Measurements from ENCODE around the gene CHRNA9. TPM values are rescaled to one million over a fixed set of nuclear protein-coding genes. Genes with fewer than 3 reads are reported as not detected.

CHRNA9 gene
- total RNA-seq, 4 donors from 2014 or later: not detected

DNA sequence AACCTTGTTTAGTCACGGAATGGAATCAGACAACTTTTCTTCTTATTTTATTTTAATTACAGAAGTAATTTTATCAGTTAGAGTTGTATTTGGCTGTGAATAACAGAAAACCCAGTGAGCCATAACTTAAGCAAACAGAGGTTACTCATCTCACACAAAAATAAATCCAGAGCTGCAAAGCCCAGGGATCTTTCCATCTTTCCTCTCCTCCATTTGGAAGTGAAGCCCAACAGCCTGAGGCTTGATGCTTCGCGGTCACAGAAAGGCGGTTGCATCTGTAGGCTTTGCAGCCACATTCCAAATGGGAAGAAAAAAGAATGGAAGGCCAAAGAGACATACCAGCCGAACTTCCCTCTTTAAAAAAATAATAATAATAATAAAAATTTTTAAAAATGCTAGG lies 22.6 kb downstream of the CHRNA9 start:
- Histone ChIP-seq H3K9me3 (peaks cover 0 to 5% (median 0%) of the 10 kb centered on the region in 3 donors), H3K4me1 (peaks cover 0 to 4% (median 0%) of the 10 kb centered on the region in 3 donors), H3K4me3 (no peak overlapping the region), H3K27ac (no peak overlapping the region), H3K36me3 (no peaks in the 10 kb centered on the region), H3K27me3 (no peaks in the 10 kb centered on the region)
- intact Hi-C loops (cut with DNase I): no loop called here
- DNase-seq: no peak
- 44 to 46% methylated on average over 5 of the region's 5 CpGs for WGBS, 2 donors
- TF ChIP-seq, protein P1, sequence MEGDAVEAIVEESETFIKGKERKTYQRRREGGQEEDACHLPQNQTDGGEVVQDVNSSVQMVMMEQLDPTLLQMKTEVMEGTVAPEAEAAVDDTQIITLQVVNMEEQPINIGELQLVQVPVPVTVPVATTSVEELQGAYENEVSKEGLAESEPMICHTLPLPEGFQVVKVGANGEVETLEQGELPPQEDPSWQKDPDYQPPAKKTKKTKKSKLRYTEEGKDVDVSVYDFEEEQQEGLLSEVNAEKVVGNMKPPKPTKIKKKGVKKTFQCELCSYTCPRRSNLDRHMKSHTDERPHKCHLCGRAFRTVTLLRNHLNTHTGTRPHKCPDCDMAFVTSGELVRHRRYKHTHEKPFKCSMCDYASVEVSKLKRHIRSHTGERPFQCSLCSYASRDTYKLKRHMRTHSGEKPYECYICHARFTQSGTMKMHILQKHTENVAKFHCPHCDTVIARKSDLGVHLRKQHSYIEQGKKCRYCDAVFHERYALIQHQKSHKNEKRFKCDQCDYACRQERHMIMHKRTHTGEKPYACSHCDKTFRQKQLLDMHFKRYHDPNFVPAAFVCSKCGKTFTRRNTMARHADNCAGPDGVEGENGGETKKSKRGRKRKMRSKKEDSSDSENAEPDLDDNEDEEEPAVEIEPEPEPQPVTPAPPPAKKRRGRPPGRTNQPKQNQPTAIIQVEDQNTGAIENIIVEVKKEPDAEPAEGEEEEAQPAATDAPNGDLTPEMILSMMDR (IDR thresholded peaks at IDR 0.05): no peak
- TF ChIP-seq POLR2A (IDR thresholded peaks at IDR 0.05): no peak

DNA sequence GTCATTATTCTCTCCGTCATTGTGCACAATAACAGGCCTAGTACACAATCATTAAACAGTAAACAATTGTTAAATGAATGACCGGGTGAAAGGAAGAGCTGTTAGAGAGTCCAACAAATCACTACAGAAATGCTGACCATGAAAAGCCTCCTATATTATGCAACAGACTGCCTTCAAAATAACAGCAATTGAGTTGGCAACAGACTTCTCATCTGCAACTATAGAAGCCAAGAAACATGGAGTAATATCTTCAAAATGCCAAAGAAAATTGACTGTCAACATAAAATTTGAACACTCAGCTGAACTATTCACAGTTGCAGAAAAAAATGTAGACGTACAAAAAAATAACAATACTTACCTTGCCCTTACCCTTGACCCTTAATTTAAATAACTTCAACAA lies 26.2 kb downstream of the CHRNA9 start:
- H3K27me3 ChIP-seq: no peaks in the 10 kb centered on the region
- intact Hi-C loops (cut with DNase I): no loop called here
- H3K36me3 ChIP-seq: no peaks in the 10 kb centered on the region
- TF ChIP-seq POLR2A (IDR thresholded peaks at IDR 0.05): no peak
- TF ChIP-seq, protein P1 (IDR thresholded peaks at IDR 0.05): no peak
- H3K4me1 ChIP-seq: peaks cover 0 to 23% (median 4%) of the 10 kb centered on the region in 3 donors
- WGBS, 2 donors: 91 to 96% methylated on average over 3 of the region's 3 CpGs
- H3K9me3 ChIP-seq: peaks cover 0 to 5% (median 0%) of the 10 kb centered on the region in 3 donors
- H3K4me3 ChIP-seq: no peak overlapping the region
- DNase-seq: no peak
- no peak overlapping the region for H3K27ac ChIP-seq

DNA sequence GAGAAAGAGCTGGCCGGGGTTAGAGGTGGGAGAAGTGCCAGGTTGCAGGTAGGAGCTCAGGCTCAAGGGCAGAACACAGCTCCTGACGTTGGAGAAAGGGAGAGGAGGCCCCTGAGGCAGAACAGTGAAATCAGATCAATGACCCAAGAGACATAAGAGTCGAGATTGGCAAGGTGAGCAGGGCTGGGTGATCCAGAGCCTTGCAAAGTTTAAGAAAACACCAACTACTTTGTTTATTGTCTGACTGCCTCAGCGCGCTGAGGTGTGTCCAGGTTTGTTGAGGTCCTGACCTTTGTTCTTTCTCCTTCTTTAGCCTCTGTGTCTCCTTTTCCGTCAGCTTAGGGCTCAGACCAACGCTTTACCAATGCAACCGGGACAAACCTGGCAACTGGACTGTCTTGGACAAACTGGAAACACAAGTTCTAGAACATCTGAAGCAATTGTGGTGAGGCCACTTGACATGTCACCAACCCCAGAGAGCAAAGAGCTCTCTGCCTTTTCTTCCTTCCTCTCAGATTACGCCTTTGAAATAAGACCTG lies 28.3 kb downstream of the CHRNA9 start:
- intact Hi-C loops (cut with DNase I): no loop called here
- Histone ChIP-seq H3K4me3 (no peak overlapping the region), H3K27me3 (no peaks in the 10 kb centered on the region), H3K27ac (peak overlapping the region in 3 of 4 donors; percentile 29 to 75 (median 72)), H3K4me1 (peaks cover 0 to 19% (median 4%) of the 10 kb centered on the region in 3 donors), H3K9me3 (peaks cover 0 to 5% (median 0%) of the 10 kb centered on the region in 3 donors), H3K36me3 (no peaks in the 10 kb centered on the region)
- no peak for DNase-seq
- 58 to 73% methylated on average over 9 of the region's 9 CpGs for WGBS, 2 donors
- TF ChIP-seq, protein P1 (IDR thresholded peaks at IDR 0.05): no peak
- no peak for TF ChIP-seq POLR2A (IDR thresholded peaks at IDR 0.05)

DNA sequence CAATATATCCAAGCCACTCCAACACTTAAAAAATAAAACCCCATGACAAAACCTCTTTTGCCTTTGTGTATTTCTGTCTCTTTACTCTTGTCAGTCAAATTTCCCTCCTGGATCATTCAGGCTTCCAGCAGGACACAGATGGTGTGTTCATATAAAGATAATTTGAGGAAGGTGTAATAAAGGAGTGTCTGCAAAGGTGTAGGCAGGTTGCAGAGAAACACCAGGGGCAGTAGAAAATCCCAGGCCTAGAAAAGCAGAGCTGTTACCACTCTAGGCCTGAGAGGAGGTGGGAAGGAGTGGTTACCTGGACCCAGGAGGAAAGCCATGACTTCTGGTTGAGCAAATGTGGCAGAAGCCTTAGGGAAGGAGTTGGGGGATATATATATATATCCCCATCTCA lies 28.8 kb downstream of the CHRNA9 start:
- no peaks in the 10 kb centered on the region for H3K36me3 ChIP-seq
- intact Hi-C loops (cut with DNase I): no loop called here
- H3K4me3 ChIP-seq: no peak overlapping the region
- peaks cover 0 to 19% (median 4%) of the 10 kb centered on the region in 3 donors for H3K4me1 ChIP-seq
- no peak for TF ChIP-seq POLR2A (IDR thresholded peaks at IDR 0.05)
- TF ChIP-seq, protein P1 (IDR thresholded peaks at IDR 0.05): no peak
- H3K27me3 ChIP-seq: no peaks in the 10 kb centered on the region
- no peak for DNase-seq
- H3K9me3 ChIP-seq: peaks cover 0 to 5% (median 0%) of the 10 kb centered on the region in 3 donors
- H3K27ac ChIP-seq: peak overlapping the region in 3 of 4 donors; percentile 29 to 75 (median 72)

DNA sequence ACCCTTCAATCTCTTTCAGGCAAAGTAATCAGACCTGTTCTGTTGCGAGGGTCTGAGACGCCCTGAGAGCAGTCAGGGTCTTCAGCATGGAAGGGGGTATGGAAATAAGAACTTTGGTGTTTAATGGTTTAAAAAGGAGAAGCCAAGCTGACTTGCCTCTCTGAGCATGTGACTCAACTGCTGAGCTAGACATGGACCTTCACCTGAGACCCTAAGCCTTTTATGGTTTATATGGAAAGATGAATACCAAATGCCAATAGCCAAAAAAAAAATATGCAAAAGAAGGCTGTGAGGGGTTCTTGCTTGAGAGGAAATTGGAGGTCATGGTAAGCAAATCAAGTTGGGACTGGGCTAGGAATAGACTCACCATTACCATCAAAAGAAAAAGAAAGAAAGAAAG lies 30.6 kb downstream of the CHRNA9 start:
- Histone ChIP-seq H3K4me3 (no peak overlapping the region), H3K27ac (no peak overlapping the region), H3K36me3 (no peaks in the 10 kb centered on the region), H3K27me3 (no peaks in the 10 kb centered on the region), H3K9me3 (peaks cover 0 to 5% (median 0%) of the 10 kb centered on the region in 3 donors), H3K4me1 (peaks cover 0 to 28% (median 4%) of the 10 kb centered on the region in 3 donors)
- TF ChIP-seq POLR2A (IDR thresholded peaks at IDR 0.05): no peak
- TF ChIP-seq, protein P1 (IDR thresholded peaks at IDR 0.05): no peak
- WGBS, 2 donors: 79% methylated on average over 2 of the region's 2 CpGs; no CpG with 5 or more reads in 1 of the 2 donors
- DNase-seq: no peak
- intact Hi-C loops (cut with DNase I): no loop called here
